Fibroblast of the aortic adventitia (primary cell): ENCODE data around the gene THBS4. TPM values are rescaled to one million over a fixed set of nuclear protein-coding genes. Genes with fewer than 3 reads are reported as not detected.

ENCODE experiments used
- DNase-seq: peaks from one replicate; pipeline ENCODE4 v3.0.0-alpha.2; 2010; ENCODE audit warnings: low read depth
- H3K4me3 ChIP-seq: 2 replicates; pipeline ENCODE4 v1.5.1; 2011; ENCODE audit warnings: low read depth, mild to moderate bottlenecking, control low read depth, low read length, moderate library complexity
- CTCF ChIP-seq: IDR thresholded peaks from 2 replicates; pipeline ENCODE4 v1.5.1; 2011; ENCODE audit warnings: mild to moderate bottlenecking, low read length, control low read depth, inconsistent platforms; ENCODE audit not compliant: insufficient read depth
- small RNA-seq: library from RNA; depleted of rRNA; stranded (forward); fragments of <200 nt; gene quantifications from one replicate; pipeline ENCODE3, GENCODE V24; 2012
- total RNA-seq: library from RNA; depleted of rRNA; stranded (reverse); fragments of >200 nt; gene quantifications from 2 replicates; pipeline ENCODE4 v1.2.3, GENCODE V29; 2012; ENCODE audit warnings: low replicate concordance

THBS4 gene
- total RNA-seq, 1 donor: 0.90 TPM

GRCh38 chr5:80127116-80127552 is 92.0 kb downstream of the THBS4 start:
- no peak for DNase-seq
- no peak overlapping the region for H3K4me3 ChIP-seq
- no peak for TF ChIP-seq CTCF

DNA sequence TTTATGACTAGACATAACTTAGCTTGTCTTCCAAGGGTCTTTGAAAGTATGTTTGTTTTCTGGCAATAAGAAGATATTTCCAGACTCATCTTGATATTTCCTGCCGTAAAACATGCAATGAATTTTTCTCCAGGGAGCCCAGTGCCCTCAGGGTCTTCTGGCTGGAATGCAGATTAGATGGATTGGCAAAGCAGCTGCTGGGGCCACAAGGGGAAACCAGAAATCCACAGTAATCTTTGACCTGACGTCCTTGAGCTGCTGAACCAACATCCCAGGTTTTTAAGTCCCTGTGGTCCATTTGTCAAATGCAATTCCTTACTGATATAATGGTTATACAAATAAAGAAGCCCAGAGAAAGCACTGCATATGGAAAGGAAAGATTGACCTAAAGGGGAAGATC is 93.0 kb downstream of the THBS4 start:
- no peak for TF ChIP-seq CTCF
- H3K4me3 ChIP-seq: no peak overlapping the region
- DNase-seq: peak; percentile 21

- no peak for TF ChIP-seq CTCF
- no peak for DNase-seq
- H3K4me3 ChIP-seq: no peak overlapping the region
Measured at GRCh38 chr5:80129146-80129545, 94.0 kb downstream of the THBS4 start.

Small RNAs within 50 kb of the gene (small RNA-seq; reads per million reads assigned to genes)
- gene TRMT112P2: not detected

Other genes with a start within 250 kb of the THBS4 start
- gene MTX3, start 44.1 kb upstream of the THBS4 start, total RNA-seq: 10.7 and 23.4 TPM in 2 replicates
- 13.5 and 17.1 TPM in 2 replicates for gene SERINC5, start 220.7 kb downstream of the THBS4 start, total RNA-seq